Measurements from ENCODE around the gene SPECC1. TPM values are rescaled to one million over a fixed set of nuclear protein-coding genes. Genes with fewer than 3 reads are reported as not detected.
"Not testable (repeated sequence)": the region's sequence is repeated elsewhere in the genome, so short reads cannot be mapped to it uniquely, and the experiment has no call there.

Gene SPECC1
- polyA plus RNA-seq, 1 experiment: 13.0 TPM

- no peak for TF ChIP-seq CTCF (IDR thresholded peaks at IDR 0.05; ENCODE audit: insufficient read depth, low read depth, low read length)
- Histone ChIP-seq H3K36me3 (ENCODE audit: control insufficient read depth, insufficient read depth, low read length) (no peaks in the 10 kb centered on the region), H3K27me3 (ENCODE audit: control insufficient read depth, insufficient read depth, low read length) (no peaks in the 10 kb centered on the region), H3K4me3 (ENCODE audit: low read depth, low read length) (no peak overlapping the region)
- CTCF ChIA-PET: interaction anchor here (1.0 kb wide), 1 partner anchor 79 kb away, joined by 3 read pairs; no protein-coding TSS in a partner anchor
- POLR2A ChIA-PET: no interaction called here
- no peak for DNase-seq (ENCODE audit: low read depth)
These were observed 221.8 kb downstream of the SPECC1 start for GRCh38 chr17:20230924-20231323.

GRCh38 chr17:20232611-20233010, 223.5 kb downstream of the SPECC1 start:
- DNase-seq (ENCODE audit: low read depth): no peak
- H3K36me3 ChIP-seq (ENCODE audit: control insufficient read depth, insufficient read depth, low read length): no peaks in the 10 kb centered on the region
- H3K27me3 ChIP-seq (ENCODE audit: control insufficient read depth, insufficient read depth, low read length): no peaks in the 10 kb centered on the region
- no peak for TF ChIP-seq CTCF (IDR thresholded peaks at IDR 0.05; ENCODE audit: insufficient read depth, low read depth, low read length)
- ChIA-PET CTCF (interaction anchor here (1.7 kb wide), 1 partner anchor 110 kb away, joined by 5 read pairs; no protein-coding TSS in a partner anchor), POLR2A (no interaction called here)
- no peak overlapping the region for H3K4me3 ChIP-seq (ENCODE audit: low read depth, low read length)

- Histone ChIP-seq H3K27me3 (ENCODE audit: control insufficient read depth, insufficient read depth, low read length) (no peaks in the 10 kb centered on the region), H3K36me3 (ENCODE audit: control insufficient read depth, insufficient read depth, low read length) (no peaks in the 10 kb centered on the region), H3K4me3 (ENCODE audit: low read depth, low read length) (no peak overlapping the region)
- no peak for DNase-seq (ENCODE audit: low read depth)
- no peak for TF ChIP-seq CTCF (IDR thresholded peaks at IDR 0.05; ENCODE audit: insufficient read depth, low read depth, low read length)
- ChIA-PET POLR2A (no interaction called here), CTCF (interaction anchor here (1.2 to 1.7 kb wide), 3 partner anchors 10 to 112 kb away, joined by 3 to 5 read pairs (median 3); no protein-coding TSS in a partner anchor)
These were observed 225.1 kb downstream of the SPECC1 start for GRCh38 chr17:20234276-20234675.

GRCh38 chr17:20235747-20236146, 226.6 kb downstream of the SPECC1 start:
- Histone ChIP-seq H3K4me3 (ENCODE audit: low read depth, low read length) (no peak overlapping the region), H3K36me3 (ENCODE audit: control insufficient read depth, insufficient read depth, low read length) (no peaks in the 10 kb centered on the region), H3K27me3 (ENCODE audit: control insufficient read depth, insufficient read depth, low read length) (no peaks in the 10 kb centered on the region)
- DNase-seq (ENCODE audit: low read depth): no peak
- no peak for TF ChIP-seq CTCF (IDR thresholded peaks at IDR 0.05; ENCODE audit: insufficient read depth, low read depth, low read length)
- CTCF ChIA-PET: interaction anchor here (1.4 to 2.6 kb wide), 3 partner anchors 8 to 81 kb away, joined by 3 to 13 read pairs (median 4); no protein-coding TSS in a partner anchor
- POLR2A ChIA-PET: interaction anchor here (0.6 kb wide), 1 partner anchor 10 kb away, joined by 3 read pairs; no protein-coding TSS in a partner anchor

- TF ChIP-seq CTCF (IDR thresholded peaks at IDR 0.05; ENCODE audit: insufficient read depth, low read depth, low read length): no peak
- ChIA-PET POLR2A (no interaction called here), CTCF (interaction anchor here (1.3 to 2.6 kb wide), 2 partner anchors 9 to 84 kb away, joined by 3 to 13 read pairs; no protein-coding TSS in a partner anchor)
- no peaks in the 10 kb centered on the region for H3K27me3 ChIP-seq (ENCODE audit: control insufficient read depth, insufficient read depth, low read length)
- no peaks in the 10 kb centered on the region for H3K36me3 ChIP-seq (ENCODE audit: control insufficient read depth, insufficient read depth, low read length)
- DNase-seq (ENCODE audit: low read depth): no peak
- H3K4me3 ChIP-seq (ENCODE audit: low read depth, low read length): no peak overlapping the region
These were observed 227.5 kb downstream of the SPECC1 start for GRCh38 chr17:20236578-20237227.

- CTCF ChIA-PET; DNase-seq (ENCODE audit: low read depth); H3K36me3 ChIP-seq (ENCODE audit: control insufficient read depth, insufficient read depth, low read length); H3K27me3 ChIP-seq (ENCODE audit: control insufficient read depth, insufficient read depth, low read length); POLR2A ChIA-PET; H3K4me3 ChIP-seq (ENCODE audit: low read depth, low read length): not testable (repeated sequence)
These were observed 230.6 kb downstream of the SPECC1 start for GRCh38 chr17:20239776-20240175.
